ENCODE results near the gene TRAM2.

- TF ChIP-seq, protein P1, sequence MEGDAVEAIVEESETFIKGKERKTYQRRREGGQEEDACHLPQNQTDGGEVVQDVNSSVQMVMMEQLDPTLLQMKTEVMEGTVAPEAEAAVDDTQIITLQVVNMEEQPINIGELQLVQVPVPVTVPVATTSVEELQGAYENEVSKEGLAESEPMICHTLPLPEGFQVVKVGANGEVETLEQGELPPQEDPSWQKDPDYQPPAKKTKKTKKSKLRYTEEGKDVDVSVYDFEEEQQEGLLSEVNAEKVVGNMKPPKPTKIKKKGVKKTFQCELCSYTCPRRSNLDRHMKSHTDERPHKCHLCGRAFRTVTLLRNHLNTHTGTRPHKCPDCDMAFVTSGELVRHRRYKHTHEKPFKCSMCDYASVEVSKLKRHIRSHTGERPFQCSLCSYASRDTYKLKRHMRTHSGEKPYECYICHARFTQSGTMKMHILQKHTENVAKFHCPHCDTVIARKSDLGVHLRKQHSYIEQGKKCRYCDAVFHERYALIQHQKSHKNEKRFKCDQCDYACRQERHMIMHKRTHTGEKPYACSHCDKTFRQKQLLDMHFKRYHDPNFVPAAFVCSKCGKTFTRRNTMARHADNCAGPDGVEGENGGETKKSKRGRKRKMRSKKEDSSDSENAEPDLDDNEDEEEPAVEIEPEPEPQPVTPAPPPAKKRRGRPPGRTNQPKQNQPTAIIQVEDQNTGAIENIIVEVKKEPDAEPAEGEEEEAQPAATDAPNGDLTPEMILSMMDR (IDR thresholded peaks at IDR 0.05), result no peak
- no peak for TF ChIP-seq POLR2A (IDR thresholded peaks at IDR 0.05)
Observed at GRCh38 chr6:52605610-52606185, 28.8 kb upstream of the TRAM2 start.

All from adrenal gland (tissue), 5 donors.